Effector CD8-positive, alpha-beta T cell (primary cell): Measurements from ENCODE around the gene LACRT.

Experiments
- DNase-seq: peaks from one replicate; lab custom pipeline; 2025; lab: John Stamatoyannopoulos, UW

LACRT gene

DNA sequence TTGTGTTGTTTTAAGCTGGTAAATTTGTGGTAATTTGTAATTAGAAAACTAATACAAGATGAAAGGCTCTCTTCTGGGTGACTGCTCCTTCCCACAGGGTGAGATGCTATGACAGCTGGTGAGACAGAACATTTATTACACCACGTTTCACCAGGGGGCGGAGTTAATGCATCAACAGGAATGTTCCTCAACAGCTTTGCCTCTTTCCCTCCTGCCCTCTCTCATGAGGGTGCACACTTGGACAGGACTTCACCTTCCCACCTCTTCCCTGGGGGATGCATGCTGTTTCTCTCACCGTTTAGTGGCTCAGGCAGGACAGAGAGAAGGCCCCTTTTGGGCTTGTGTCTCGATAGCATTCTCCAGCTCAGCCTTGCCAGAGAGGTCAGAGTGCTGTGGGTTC, 32.9 kb downstream of the LACRT start:
- DNase-seq, result no peak

DNA sequence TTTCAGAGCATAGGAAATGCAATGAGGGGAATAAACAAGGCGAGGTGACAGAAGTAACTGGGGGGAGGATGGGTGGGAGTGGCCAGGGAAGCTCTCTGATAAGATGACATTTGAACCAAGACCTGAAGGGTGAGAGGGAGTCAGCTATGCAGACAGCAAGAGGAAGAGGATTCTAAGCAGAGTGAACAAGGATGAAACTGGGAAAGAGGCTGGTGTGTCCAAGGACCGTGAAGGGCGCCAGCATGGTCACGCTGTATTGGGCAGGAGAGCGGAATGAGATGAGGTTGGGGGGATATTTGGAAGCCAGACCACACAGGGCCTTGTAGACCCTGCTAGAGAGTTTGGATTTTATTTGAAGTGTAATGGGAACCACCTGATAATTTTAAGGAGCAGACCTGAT, 35.7 kb downstream of the LACRT start:
- no peak for DNase-seq

DNA sequence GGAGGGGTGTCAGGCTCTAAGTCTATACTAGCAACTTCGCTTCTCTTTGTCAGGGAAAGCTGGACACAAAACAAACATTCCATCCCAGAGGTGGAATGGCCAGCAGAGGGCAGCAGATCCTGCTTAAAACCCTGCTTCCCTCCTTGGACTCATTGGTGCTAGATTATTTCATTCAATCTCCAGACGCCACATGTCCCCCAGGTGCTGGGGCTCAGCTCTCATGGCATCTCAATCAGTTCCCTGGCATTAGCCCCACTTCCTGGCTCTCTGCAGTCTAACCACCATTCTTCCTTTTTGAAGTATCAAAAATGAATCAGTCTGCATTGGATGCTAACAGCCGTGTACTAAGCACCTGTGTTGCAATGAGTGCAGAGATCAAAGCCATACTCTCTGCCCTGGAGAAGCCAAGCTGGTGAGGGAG, 38.2 kb downstream of the LACRT start:
- peak; percentile 23 for DNase-seq

DNA sequence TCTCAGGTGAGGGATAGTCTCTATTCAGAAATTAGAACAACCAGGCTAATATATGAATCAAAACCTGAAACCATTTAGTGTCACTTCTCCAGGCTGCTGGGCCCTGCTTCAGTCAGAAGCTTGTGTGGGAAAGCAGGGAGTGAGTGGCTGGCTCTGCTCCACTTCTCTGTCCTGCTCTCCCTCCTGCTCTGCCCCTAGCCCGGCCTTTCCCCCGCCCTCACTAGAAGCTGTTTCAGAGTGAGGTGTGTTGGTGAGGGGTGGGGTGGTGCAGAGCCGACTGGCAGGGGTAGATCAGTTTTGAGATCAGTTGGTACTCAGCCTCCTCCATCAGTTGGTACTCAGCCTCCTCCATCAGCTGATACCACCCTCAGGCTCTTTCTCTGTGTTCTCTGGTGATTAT, 39.2 kb downstream of the LACRT start:
- DNase-seq, result no peak

DNA sequence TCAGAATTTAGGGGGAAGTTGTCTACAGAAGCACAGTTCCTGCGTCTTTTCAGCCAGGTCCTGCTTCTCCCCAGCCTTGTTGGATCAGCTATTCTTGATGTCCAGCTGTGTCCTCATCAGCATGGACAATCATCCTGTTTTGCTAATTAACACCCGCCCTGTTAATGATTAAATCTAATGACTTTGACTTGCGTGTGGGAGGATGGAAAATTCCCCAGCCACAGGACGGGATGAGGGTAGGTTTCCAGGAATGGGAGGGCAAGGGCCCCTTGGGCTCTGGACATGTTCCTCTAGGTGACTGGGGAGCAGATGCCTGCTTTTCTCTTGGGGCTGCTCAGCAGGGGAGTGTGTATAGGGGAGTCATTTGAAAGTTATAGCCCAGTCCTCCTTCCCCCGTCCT, 41.0 kb downstream of the LACRT start:
- no peak for DNase-seq

DNA sequence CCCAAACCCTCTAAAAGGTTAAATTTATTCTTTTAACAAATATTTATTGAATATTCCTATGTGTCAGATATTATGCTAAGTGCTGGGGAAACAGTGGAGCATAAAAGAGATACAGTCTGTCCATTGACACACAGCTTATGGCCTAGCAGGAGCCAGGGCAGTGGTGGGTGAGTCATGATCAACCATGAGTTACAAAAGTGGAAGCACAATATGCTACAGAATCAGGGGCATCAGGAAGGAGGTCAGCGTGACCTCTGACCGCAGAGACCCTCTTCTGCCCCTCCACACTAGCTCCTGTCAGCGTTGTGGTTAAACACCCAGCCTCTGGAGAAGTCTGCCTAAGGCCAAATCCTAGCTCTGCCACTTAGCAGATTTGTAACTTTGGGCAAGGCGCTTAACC, 41.6 kb downstream of the LACRT start:
- no peak for DNase-seq

DNA sequence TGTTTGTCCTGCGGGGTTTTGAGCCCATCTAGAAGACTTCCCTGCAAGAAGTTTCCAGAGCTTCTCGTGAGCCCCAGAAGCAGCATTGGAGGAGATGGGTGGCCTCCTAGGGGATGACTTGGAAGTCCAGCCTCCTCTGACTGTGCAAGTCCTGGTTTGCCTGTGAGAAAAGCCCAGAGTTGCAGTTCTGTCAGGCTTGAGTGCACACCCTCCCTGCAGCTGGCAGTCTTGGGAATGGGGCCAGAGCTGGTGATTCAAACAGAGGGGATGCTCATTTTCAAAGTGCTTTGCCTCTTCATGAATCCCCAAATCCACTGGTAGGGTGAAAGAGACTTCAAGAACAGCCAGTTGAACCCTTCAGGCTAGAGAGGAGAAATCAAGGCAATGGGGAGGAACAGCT, 42.4 kb downstream of the LACRT start:
- DNase-seq, result no peak

DNA sequence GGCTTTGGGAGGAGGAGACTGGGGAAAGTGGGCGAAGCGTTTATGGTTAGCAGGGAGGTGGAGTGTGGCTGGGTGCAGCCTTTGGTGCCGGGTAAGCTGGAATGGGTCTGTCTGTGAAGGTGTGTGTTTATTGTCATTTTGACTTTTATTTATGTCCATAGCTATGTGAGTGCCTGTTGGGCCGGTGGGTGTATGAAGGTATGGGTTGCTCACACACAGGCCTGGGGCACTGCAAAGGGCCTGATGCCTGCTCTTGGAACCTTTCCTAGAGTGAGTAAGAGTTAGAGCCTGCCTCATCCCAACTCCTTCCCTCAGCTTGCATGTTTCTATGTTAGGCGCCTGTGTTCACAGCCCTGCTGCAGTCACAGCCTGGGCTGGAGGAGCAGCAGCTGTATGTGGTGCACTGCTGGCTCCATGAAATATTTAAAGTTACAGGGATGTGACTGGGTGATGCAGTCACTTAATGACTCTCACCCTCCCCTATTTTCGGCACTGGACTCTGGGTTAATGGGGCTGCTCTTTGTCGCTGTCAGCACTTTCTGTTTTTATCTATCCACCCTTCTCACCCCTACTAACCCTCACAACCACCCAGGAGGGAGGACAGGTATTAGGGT, 43.6 kb downstream of the LACRT start:
- DNase-seq, result no peak

DNA sequence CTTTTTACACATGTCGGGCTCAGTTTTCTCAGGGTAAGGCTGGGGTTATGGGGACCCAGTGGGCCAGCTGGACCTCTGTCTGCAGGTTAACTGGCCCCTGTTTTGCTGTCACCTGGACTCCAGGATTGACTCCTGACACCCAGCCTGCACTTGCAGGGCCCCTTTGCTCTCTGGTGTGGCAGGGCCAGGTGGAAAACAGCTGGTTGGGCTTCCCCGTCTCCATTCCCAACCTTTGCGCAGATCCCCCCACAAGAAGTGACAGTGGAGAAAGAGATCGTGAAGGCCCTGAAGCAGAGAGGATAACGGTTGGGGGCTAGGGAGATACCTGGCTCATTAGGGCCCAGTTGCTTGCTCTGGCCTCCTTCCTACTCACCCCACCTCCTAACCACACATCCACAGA, 44.7 kb downstream of the LACRT start:
- no peak for DNase-seq

DNA sequence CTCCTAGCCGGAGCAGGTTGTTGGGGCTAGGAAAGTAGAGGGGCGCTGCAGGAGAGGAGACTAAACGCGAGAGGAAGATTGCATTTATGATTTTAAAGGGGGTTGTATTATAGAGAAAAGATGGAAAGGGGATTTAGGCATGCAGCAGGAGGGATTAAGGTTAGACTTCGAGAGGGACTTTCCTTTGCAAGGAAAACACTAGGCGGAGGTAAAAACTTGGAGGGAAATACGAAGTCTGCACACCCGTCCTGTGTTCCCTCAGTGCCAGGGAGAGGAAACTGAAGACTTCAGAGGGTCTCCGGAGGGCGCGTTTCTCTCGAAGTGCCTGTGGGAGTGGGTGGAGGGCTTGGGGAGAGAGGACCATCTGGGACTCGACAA, 45.8 kb downstream of the LACRT start:
- no peak for DNase-seq

DNA sequence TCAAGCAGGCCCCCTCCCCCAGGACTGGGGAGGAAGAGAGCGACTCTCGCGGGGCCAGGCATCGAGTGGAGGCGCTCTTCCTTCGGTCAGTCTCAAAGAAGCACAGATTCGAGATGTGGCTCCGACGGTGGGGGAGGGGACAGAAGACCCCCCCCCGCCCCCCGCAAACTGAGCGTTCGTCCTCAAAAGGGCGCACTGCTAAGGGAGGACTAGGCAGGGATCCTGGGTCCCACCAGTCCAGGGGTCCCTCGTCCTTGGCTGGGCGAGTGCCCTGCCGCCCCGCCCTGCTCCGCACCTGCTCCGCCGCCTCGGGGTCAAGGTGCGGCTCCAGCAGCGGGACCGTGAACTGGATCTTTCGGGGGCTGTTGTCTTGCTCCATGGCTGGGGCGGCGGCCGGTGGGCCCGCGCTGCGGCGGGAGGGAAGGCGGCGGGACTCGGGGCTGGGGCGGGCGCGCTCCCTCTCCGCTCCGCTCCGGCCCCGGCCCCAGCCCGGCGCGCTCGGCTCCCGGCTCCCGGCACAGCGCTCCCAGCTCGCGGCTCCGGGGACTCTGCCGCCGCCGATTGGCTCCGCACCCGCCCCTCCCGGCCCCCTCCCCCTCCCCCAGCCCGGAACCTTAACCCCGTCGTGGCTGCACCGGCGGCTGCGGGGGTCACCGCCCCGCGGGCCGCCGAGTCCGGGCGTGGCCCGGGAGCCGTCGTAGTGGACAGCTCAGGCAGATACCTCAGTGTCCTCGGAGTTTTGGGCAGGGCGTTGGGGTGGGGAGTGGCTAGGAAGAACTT, 46.4 kb downstream of the LACRT start, which contains the start of gene PPP1R1A:
TSS of gene PPP1R1A (minus strand) at position 550 of the 780 bp plus-strand sequence. CDS start at position 379, 171 bp downstream.
- no peak for DNase-seq

DNA sequence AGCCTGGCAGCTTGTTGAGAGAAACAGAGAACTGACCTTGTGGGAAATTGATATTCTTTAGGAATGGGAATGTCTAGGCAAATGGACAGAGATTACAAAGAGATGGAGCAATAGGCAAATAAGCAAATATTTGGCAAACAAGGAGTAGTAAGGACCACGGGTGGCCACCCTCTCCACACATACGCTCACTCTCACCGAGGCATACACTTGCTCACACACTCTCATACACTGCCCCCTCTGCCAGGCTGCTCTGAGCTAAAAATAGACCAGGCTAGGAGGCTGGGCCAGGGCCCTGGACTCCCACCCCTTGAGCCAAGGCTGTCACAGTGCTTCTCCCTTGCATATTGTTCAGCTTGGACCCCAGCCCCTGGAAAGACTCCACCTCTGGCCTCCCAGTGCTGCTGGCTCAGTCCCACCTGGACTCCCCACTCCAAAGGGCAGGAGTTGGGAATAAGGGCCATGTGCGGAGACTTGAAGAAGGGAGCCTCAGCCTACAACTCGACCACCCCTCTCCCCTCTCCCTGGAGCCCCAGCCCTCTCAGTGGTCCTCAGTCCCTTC, 47.3 kb downstream of the LACRT start:
- no peak for DNase-seq

DNA sequence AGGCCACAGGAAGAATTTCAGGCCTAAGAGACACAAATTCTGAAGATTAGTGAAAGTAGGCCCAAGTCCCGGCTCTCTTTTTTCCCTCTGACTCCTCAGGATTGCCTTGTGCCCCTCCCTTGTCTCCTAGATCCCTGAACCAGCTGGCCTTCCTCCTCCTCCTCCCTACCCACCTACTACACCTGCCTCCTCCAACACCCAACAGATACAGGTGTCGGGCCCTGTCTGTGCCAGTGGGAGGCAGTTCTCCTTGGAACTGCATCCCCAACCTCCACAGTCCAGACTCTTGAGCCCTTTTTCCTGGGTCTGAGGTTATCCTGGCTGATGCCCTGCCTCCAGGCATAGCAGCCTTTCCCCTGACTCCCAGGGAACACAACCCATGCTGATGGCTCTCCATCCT, 48.1 kb downstream of the LACRT start:
- no peak for DNase-seq

DNA sequence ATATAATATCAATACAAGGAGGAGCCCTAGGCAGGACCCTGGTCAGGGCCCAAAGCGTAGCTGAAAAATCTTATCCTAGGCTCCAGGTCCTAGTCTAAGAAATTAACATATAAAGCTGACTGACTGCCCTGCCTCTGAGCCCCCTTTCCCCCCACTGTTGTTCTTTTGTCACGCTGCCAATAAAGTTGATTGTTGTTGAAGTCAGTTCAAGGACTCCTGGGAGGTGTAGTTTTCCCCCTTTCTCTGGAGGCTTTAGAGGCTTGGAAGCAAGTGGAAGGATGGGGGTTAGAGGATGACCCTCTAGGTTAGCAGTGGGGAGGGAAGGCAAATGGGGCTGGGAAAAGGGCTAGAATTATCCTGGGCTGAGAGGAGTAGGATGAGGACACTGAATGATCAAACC, 49.5 kb downstream of the LACRT start:
- no peak for DNase-seq

DNA sequence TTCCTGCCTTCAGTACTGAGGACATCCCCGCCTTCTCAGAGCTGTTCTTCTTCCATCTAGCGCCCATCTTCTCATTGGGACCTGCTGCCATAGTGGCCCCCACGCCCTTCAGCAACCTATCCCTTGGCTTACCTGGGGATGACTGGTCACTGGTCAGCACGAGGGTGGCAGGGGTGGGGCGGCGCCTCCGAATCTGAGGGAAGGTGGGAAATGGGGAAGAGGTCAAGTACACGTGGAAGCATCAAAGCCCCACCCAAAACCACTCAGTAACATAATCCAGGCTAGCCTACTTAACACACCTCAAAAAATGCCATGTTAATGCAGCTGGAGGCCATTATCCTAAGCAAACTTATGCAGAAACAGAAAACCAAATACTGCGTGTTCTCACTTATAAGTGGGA, 50.6 kb downstream of the LACRT start:
- no peak for DNase-seq

DNA sequence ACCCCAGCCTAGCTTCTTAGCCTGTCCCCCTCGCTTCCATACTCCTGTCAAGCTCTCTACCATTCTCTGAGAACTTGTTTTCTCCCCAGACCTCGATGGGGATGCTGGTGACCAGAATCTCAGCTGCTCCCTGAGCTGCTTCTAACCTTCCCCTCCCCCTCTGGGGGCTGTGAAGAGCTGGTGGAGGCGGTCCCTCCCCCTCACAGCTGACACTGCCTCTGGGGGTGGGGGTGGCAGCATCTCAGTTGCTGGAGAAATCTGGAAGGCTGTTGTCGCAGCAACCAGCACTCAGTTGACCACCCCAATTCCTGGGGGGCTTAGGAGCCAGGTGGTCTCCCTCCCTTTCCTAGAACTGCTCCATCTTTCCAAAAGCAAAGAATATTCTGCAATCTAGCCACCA, 51.0 kb downstream of the LACRT start:
- no peak for DNase-seq

DNA sequence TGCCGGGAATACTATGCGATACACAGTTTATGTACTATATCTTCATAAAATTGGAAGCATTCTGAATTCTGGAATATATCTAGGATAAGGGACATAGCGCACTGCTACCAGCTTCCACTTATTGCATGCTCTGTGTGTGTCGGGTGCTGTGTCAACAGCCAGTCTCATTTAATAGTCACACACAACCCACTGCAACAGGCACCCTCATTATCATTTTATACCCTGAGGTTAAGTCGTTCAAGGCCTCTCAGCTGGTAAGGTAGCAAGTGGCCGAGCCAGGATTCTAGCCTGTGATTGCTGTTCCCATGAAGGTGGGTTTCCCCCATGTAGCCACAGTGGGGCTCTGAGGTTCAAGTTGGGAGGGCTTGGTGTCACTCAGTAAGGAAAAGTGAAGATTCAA, 53.3 kb downstream of the LACRT start:
- DNase-seq, result no peak
